Fibroblast of villous mesenchyme (primary cell): Measurements from ENCODE around the gene EXOSC7. TPM values are rescaled to one million over a fixed set of nuclear protein-coding genes. Genes with fewer than 3 reads are reported as not detected.

Experiments used
- DNase-seq: peaks from one replicate; pipeline ENCODE4 v3.0.0-alpha.2; 2010; ENCODE audit warnings: low read depth
- H3K4me3 ChIP-seq: 2 replicates; pipeline ENCODE4 v1.5.1; 2011; ENCODE audit warnings: low read depth, mild to moderate bottlenecking, low read length
- total RNA-seq: library from RNA; depleted of rRNA; stranded (reverse); fragments of >200 nt; gene quantifications from 2 replicates; pipeline ENCODE4 v1.2.3, GENCODE V29; 2012
- TF ChIP-seq, protein P1 (sequence below): IDR thresholded peaks from 2 replicates; pipeline ENCODE4 v1.5.1; 2012; ENCODE audit warnings: low read depth, mild to moderate bottlenecking, low read length; ENCODE audit not compliant: insufficient read depth

EXOSC7 gene
- total RNA-seq, 1 donor = 32.4 TPM

GRCh38 chr3:44961888-44962287, 14.2 kb upstream of the EXOSC7 start:
- no peak for DNase-seq
- no peak overlapping the region for H3K4me3 ChIP-seq
- TF ChIP-seq, protein P1, sequence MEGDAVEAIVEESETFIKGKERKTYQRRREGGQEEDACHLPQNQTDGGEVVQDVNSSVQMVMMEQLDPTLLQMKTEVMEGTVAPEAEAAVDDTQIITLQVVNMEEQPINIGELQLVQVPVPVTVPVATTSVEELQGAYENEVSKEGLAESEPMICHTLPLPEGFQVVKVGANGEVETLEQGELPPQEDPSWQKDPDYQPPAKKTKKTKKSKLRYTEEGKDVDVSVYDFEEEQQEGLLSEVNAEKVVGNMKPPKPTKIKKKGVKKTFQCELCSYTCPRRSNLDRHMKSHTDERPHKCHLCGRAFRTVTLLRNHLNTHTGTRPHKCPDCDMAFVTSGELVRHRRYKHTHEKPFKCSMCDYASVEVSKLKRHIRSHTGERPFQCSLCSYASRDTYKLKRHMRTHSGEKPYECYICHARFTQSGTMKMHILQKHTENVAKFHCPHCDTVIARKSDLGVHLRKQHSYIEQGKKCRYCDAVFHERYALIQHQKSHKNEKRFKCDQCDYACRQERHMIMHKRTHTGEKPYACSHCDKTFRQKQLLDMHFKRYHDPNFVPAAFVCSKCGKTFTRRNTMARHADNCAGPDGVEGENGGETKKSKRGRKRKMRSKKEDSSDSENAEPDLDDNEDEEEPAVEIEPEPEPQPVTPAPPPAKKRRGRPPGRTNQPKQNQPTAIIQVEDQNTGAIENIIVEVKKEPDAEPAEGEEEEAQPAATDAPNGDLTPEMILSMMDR = no peak

GRCh38 chr3:44962621-44963393, 13.2 kb upstream of the EXOSC7 start:
- no peak overlapping the region for H3K4me3 ChIP-seq
- TF ChIP-seq, protein P1 = no peak
- no peak for DNase-seq

- no peak overlapping the region for H3K4me3 ChIP-seq
- TF ChIP-seq, protein P1 = no peak
These were observed 12.3 kb upstream of the EXOSC7 start for GRCh38 chr3:44963571-44964325.

DNA sequence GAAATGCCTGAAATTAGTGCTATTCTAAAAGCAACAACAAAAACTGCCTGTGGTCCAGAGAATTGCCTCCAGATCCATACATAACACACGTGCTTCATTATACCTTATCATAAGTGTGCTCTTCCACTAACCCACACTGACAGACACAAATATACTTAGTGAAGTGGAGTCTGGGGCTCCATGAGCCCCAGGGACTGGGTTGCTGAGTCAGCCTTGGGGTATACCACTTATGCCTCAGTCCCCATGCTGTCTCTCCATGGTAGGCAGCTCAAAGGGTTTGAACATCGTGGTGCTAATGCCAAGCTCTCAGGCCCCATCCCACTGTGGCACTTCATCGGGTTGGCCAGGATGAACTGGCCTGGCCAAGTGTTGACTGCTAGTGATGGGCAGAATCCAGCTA, 10.9 kb upstream of the EXOSC7 start:
- H3K4me3 ChIP-seq = no peak overlapping the region
- TF ChIP-seq, protein P1 = no peak
- DNase-seq = no peak

More at GRCh38 chr3:44963571-44964325, 12.3 kb upstream of the EXOSC7 start:
- DNase-seq = no peak

- TF ChIP-seq, protein P1 = no peak
- DNase-seq = no peak
- H3K4me3 ChIP-seq = no peak overlapping the region
These were observed 9.2 kb upstream of the EXOSC7 start for GRCh38 chr3:44966795-44967278.

DNA sequence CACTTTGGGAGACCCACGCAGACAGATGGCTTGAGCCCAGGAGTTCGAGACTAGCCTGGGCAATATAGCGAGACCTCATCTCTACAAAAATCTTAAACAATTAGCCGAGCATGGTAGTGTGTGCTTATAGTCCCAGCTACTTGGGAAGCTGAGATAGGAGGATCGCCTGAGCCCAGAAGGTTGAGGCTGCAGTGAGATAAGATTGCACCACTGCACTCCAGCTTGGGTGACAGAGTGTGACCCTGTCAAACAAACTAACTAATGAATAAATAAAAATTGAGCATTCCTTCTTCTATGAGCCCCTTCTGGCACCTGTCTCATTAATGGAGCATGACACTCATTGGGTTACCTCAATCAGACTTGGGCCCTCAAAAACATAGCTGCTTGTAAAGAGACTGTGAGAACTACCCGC, 7.6 kb upstream of the EXOSC7 start:
- no peak overlapping the region for H3K4me3 ChIP-seq
- TF ChIP-seq, protein P1 = no peak
- DNase-seq = no peak
